Osteocyte (in vitro differentiated cells): ENCODE data around the gene HEPN1. TPM values are rescaled to one million over a fixed set of nuclear protein-coding genes. Genes with fewer than 3 reads are reported as not detected.
"Not testable (repeated sequence)": the region's sequence is repeated elsewhere in the genome, so short reads cannot be mapped to it uniquely, and the experiment has no call there.

Source experiments
- DNase-seq: peaks from one replicate; pipeline ENCODE4 v3.0.0; 2021; ENCODE audit warnings: mixed read lengths; ENCODE audit not compliant: unreplicated experiment; ENCODE audit errors: extremely low spot score
- H3K27ac Mint-ChIP-seq: one replicate; pipeline ENCODE4 v1.8.0; 2021; ENCODE audit warnings: mild to moderate bottlenecking, mixed read lengths; ENCODE audit not compliant: unreplicated experiment
- H3K27me3 Mint-ChIP-seq: one replicate; pipeline ENCODE4 v1.8.0; 2021; ENCODE audit warnings: mixed read lengths; ENCODE audit not compliant: unreplicated experiment
- H3K36me3 Mint-ChIP-seq: one replicate; pipeline ENCODE4 v1.8.0; 2021; ENCODE audit warnings: mixed read lengths; ENCODE audit not compliant: unreplicated experiment
- H3K4me1 Mint-ChIP-seq: one replicate; pipeline ENCODE4 v1.8.0; 2021; ENCODE audit warnings: mixed read lengths; ENCODE audit not compliant: unreplicated experiment
- H3K4me3 Mint-ChIP-seq: one replicate; pipeline ENCODE4 v1.8.0; 2021; ENCODE audit warnings: mild to moderate bottlenecking, moderate library complexity, mixed read lengths; ENCODE audit not compliant: unreplicated experiment
- H3K9me3 Mint-ChIP-seq: one replicate; pipeline ENCODE4 v1.8.0; 2021; ENCODE audit warnings: mixed read lengths; ENCODE audit not compliant: unreplicated experiment
- total RNA-seq: library from RNA; stranded (reverse); gene quantifications from 2 replicates; pipeline ENCODE4 v1.2.1, GENCODE V29; 2021
- TF ChIP-seq, protein P1 (sequence below): fragments of 200-600 bp; sonication (generic); IDR thresholded peaks from 2 replicates; pipeline ENCODE4 v1.5.0; 2021; ENCODE audit warnings: antibody characterized with exemption, mild to moderate bottlenecking, moderate library complexity

HEPN1 gene
- total RNA-seq, 1 donor from 2014 or later: not detected

- Mint-ChIP-seq H3K36me3 (no peaks in the 10 kb centered on the region), H3K27me3 (no peaks in the 10 kb centered on the region), H3K9me3 (no peaks in the 10 kb centered on the region), H3K4me3 (no peak overlapping the region), H3K4me1 (no peaks in the 10 kb centered on the region), H3K27ac (no peak overlapping the region)
- DNase-seq: no peak
- TF ChIP-seq, protein P1, sequence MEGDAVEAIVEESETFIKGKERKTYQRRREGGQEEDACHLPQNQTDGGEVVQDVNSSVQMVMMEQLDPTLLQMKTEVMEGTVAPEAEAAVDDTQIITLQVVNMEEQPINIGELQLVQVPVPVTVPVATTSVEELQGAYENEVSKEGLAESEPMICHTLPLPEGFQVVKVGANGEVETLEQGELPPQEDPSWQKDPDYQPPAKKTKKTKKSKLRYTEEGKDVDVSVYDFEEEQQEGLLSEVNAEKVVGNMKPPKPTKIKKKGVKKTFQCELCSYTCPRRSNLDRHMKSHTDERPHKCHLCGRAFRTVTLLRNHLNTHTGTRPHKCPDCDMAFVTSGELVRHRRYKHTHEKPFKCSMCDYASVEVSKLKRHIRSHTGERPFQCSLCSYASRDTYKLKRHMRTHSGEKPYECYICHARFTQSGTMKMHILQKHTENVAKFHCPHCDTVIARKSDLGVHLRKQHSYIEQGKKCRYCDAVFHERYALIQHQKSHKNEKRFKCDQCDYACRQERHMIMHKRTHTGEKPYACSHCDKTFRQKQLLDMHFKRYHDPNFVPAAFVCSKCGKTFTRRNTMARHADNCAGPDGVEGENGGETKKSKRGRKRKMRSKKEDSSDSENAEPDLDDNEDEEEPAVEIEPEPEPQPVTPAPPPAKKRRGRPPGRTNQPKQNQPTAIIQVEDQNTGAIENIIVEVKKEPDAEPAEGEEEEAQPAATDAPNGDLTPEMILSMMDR: no peak
These were observed 36.0 kb downstream of the HEPN1 start for GRCh38 chr11:124955035-124955434.

- Mint-ChIP-seq H3K36me3 (no peaks in the 10 kb centered on the region), H3K27ac (no peak overlapping the region), H3K9me3 (no peaks in the 10 kb centered on the region), H3K4me1 (no peaks in the 10 kb centered on the region), H3K27me3 (no peaks in the 10 kb centered on the region), H3K4me3 (no peak overlapping the region)
- no peak for DNase-seq
- TF ChIP-seq, protein P1: peak; percentile 80
These were observed 43.0 kb downstream of the HEPN1 start for GRCh38 chr11:124961972-124962609.

GRCh38 chr11:124968197-124968596 is 49.1 kb downstream of the HEPN1 start:
- not testable (repeated sequence) for DNase-seq, H3K27ac Mint-ChIP-seq, H3K4me1 Mint-ChIP-seq, H3K36me3 Mint-ChIP-seq, H3K4me3 Mint-ChIP-seq, H3K9me3 Mint-ChIP-seq, H3K27me3 Mint-ChIP-seq

Other genes starting within 250 kb of the HEPN1 start
- 13.8 and 18.5 TPM in 2 replicates for gene SIAE, start 245.5 kb upstream of the HEPN1 start, total RNA-seq
- 3.7 and 4.7 TPM in 2 replicates for gene SPA17, start 245.3 kb upstream of the HEPN1 start, total RNA-seq
- 0.97 and 1.0 TPM in 2 replicates for gene NRGN, start 179.3 kb upstream of the HEPN1 start, total RNA-seq
- gene VSIG2, start 167.0 kb upstream of the HEPN1 start, total RNA-seq: 0.30 TPM in 1 of 2 replicates, not detected in the other
- gene ESAM, start 157.0 kb upstream of the HEPN1 start, total RNA-seq: 0.71 and 1.7 TPM in 2 replicates
- 14.3 and 15.2 TPM in 2 replicates for gene MSANTD2, start 118.8 kb upstream of the HEPN1 start, total RNA-seq
- 14.5 and 15.3 TPM in 2 replicates for gene ROBO3, start 53.8 kb upstream of the HEPN1 start, total RNA-seq
- 0.56 TPM in 1 of 2 replicates, not detected in the other for gene ROBO4, start 21.4 kb upstream of the HEPN1 start, total RNA-seq
- gene HEPACAM, start 16.8 kb downstream of the HEPN1 start, total RNA-seq: not detected in 2 replicates
- gene CCDC15, start 35.0 kb downstream of the HEPN1 start, total RNA-seq: 1.3 and 1.8 TPM in 2 replicates
- gene SLC37A2, start 144.1 kb downstream of the HEPN1 start, total RNA-seq: 0.37 and 0.64 TPM in 2 replicates
- 19.9 and 23.7 TPM in 2 replicates for gene TMEM218, start 192.4 kb downstream of the HEPN1 start, total RNA-seq
- 78.7 and 89.3 TPM in 2 replicates for gene PKNOX2, start 245.5 kb downstream of the HEPN1 start, total RNA-seq